ENCODE data around the gene GYG2.
"Not testable (repeated sequence)": the region's sequence is repeated elsewhere in the genome, so short reads cannot be mapped to it uniquely, and the experiment has no call there.

GYG2 gene

DNA sequence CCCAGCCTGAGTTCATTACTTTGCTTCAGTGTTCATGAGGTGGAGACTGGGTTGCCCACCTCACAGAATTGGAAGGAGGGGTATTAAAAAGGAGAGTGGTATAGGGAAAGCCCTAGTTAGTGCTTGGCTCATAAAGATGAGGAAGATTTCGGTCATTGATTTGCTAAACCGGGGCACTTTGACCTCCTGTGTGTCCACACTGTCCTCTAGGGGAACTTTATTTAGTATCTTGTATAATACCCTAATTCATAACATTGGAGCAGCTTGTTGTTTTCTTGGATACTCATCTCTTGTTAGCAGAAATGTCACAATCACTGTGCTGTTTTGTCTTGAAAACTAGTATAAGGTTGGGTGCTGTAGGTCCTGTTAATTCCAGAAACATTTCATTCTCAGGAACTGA is 49.8 kb downstream of the GYG2 start:
- TF ChIP-seq, protein P1, sequence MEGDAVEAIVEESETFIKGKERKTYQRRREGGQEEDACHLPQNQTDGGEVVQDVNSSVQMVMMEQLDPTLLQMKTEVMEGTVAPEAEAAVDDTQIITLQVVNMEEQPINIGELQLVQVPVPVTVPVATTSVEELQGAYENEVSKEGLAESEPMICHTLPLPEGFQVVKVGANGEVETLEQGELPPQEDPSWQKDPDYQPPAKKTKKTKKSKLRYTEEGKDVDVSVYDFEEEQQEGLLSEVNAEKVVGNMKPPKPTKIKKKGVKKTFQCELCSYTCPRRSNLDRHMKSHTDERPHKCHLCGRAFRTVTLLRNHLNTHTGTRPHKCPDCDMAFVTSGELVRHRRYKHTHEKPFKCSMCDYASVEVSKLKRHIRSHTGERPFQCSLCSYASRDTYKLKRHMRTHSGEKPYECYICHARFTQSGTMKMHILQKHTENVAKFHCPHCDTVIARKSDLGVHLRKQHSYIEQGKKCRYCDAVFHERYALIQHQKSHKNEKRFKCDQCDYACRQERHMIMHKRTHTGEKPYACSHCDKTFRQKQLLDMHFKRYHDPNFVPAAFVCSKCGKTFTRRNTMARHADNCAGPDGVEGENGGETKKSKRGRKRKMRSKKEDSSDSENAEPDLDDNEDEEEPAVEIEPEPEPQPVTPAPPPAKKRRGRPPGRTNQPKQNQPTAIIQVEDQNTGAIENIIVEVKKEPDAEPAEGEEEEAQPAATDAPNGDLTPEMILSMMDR (conservative IDR thresholded peaks at IDR 0.05) = no peak
- H3K27ac ChIP-seq = no peak overlapping the region

DNA sequence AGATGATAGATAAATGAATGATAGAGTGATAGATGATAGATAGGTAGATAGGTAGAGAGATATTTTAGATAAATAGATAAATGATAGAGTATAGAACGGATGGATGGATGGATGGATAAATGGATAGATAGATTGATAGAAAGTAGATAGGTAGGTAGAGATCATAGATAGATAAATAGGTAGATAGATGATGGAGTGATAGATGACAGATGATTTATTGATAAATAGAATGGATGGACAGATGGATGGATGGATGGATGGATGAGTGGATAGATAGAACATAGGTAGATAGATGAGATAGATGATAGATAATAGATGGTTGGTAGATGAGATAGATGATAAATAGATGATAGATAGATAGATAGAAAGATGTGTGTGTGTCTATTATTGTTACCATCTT is 50.9 kb downstream of the GYG2 start:
- TF ChIP-seq, protein P1 (conservative IDR thresholded peaks at IDR 0.05) = no peak
- H3K27ac ChIP-seq = no peak overlapping the region

DNA sequence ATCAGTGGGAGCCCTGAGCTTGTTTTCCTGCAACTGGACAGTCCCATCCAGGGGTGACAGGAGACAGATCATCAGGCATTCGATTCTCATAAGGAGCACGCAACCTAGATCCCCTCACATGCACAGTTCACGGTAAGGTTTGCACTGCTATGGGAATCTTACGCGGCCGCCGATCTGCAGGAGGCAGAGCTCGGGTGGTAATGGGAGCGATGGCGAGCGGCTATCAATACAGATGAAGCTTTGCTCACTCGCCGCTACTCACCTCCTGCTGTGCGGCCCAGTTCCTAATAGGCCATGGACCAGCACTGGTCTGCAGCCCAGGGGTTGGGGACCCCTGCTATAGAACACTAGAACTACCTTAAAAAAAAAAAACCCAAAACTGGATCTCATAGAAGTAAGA is 55.0 kb downstream of the GYG2 start:
- no peak overlapping the region for H3K27ac ChIP-seq
- TF ChIP-seq, protein P1 (conservative IDR thresholded peaks at IDR 0.05) = no peak

DNA sequence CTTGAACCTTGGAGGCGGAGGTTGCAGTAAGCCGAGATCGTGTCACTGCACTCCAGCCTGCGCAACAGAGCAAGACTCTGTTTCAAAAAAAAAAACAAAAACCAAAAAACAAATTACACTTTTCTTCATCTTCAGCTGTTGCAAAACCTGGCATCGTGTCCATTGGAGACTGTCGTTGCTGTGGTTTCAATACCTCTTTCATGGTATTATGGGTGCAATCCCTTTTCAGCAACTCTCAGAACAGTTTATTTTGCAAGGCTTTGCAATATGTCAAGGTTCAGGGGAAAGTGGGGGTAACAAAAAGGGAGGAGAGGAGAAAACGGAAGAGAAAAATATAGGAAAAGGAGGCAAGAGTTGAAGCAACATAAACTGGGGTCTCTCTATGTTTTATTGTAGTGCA is 59.6 kb downstream of the GYG2 start:
- no peak overlapping the region for H3K27ac ChIP-seq
- TF ChIP-seq, protein P1 (conservative IDR thresholded peaks at IDR 0.05) = no peak

DNA sequence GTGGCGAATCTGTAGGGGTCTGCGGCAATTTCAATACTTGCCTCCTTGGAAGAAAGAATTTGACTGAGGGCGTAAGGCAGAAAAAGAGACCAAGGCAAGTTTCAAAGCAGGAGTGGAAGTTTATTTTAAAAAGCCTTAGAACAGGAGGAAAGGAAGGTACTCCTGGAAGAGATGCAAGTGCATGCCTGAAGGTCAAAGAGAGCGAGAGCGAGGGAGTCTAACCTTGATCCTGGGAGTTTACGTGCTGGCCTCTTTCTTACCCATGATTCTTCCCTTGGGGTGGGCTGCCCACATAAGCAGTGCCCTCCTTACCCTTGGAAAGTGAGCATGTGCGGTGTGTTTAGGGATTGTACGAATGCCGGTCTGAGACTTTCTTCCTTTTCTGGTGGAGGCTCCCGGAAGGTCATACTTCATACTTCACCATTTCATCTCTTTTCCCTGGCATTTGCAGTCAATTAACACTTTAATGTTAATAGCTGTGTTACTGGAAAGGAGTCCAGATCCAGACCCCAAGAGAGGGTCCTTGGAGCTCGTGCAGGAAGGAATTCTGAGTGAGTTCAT is 60.4 kb downstream of the GYG2 start:
- peak overlapping the region; percentile 3; the same call in 1 of the 2 replicates for H3K27ac ChIP-seq
- TF ChIP-seq, protein P1 (conservative IDR thresholded peaks at IDR 0.05) = no peak

DNA sequence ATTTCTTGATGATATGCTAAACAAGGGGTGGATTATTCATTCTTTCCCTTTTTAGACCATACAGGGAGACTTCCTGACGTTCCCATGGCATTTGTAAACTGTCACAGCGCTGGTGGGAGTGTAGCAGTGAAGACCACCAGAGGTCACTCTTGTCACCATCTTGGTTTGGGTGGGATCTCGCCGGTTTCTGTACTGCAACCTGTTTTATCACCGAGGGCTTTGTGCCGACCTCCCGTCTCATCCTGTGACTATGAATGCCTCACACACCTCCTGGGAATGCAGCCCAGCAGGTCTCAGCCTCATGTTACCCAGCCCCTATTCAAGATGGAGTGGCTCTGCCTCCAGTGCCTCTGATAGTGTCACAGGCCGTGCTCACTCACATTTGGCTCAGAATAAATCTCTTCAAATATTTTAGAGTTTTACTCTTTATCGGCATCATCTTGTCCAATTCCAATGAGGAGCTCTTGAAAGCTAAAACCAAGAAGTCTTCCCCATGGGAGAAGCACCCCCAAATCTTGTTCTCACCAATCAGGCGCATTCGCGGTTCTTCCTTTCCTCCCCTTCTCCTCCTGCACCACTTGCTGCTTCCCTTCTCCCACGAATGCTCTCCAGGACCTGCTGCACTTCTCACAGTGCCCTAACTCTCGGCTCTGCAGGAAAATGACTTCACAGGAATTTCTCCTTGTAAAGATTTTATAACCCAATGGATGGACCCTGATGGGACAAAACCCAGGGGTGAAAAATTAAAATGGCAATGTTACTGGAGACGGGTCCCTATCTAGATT is 61.2 kb downstream of the GYG2 start:
- TF ChIP-seq, protein P1 (conservative IDR thresholded peaks at IDR 0.05) = peak; percentile 44
- H3K27ac ChIP-seq = peak overlapping the region; percentile 3; the same call in 1 of the 2 replicates

DNA sequence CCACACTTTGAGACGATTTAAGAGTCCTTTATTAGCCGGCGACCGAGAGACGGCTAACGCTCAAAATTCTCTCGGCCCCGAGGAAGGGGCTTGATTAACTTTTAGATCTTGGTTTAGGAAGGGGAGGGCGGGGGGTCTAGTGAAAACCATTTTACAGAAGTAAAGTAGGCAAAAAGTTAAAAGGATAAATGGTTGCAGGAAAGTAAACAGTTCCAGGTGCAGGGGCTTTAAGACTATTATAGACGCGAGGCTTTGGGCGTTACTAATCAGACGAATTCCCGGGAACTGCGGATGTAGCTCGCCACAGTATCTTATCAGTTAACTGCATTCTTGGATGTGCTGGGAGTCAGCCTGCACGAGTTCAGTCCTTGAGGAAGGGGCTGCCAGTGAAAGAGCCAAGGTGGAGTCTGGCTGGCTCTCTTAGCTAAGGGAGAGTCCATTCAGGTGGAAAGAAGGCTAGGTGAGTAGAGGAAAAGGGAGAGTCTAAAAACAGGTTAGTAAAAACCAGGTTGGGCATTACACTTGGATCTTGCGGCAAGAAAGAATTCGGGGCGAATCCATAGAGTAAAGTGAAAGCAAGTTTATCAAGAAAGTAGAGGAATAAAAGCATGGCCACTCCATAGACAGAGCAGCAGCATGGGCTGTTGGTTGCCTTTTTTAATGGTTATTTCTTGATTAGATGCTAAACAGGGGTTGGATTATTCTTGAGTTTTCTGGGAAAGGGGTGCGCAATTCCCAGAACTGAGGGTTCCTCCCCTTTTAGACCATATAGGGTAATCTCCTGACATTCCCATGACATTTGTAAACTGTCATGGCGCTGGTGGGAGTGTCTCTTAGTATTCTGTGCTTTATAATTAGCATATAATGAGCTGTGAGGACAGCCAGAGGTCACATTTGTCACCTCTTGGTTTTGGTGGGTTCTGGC is 62.1 kb downstream of the GYG2 start:
- H3K27ac ChIP-seq = not testable (repeated sequence)
